Measurements from ENCODE around the gene PRKAG2. TPM values are rescaled to one million over a fixed set of nuclear protein-coding genes. Genes with fewer than 3 reads are reported as not detected.

The PRKAG2 gene
- polyA plus RNA-seq, 1 donor = 14.2 TPM

GRCh38 chr7:151507806-151508205 lies 369.1 kb downstream of the PRKAG2 start:
- DNase-seq = no peak

- no peak for DNase-seq
These were observed 370.0 kb downstream of the PRKAG2 start for GRCh38 chr7:151506901-151507382.

Other genes starting within 250 kb of the PRKAG2 start
- not detected for gene GALNTL5, start 79.3 kb upstream of the PRKAG2 start, polyA plus RNA-seq (ENCODE audit: insufficient read length)
- 29.6 TPM for gene GALNT11, start 148.6 kb upstream of the PRKAG2 start, polyA plus RNA-seq (ENCODE audit: insufficient read length)

All from hindlimb muscle (tissue), 1 donor.